GM12801 (cell line): ENCODE results near the gene TARS2.

Source experiments
- CTCF ChIP-seq: IDR thresholded peaks from one replicate; pipeline ENCODE4 v1.5.1; 2011; ENCODE audit warnings: control low read depth; ENCODE audit not compliant: insufficient read length; ENCODE audit errors: extremely low read depth

Gene TARS2

DNA sequence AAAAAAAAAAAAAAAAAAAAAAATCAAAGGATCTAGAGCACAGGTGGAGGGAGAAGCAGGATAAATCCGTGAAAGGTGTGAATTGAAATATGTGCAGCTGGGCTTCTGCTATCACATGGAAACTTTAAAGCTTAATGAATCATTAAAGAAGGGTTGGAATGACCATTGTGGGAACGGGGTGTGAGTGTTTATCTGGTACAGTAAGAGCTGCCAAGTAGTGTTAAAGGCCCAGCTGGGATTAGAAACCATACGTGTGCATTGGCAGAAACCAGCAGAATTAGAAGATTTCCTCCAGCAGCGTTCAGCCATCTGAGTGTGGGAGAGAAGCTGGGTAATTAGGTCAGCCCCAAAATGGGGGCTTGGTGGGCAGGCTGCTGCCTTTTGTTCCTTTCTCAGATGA, 41.8 kb downstream of the TARS2 start:
- TF ChIP-seq CTCF, result no peak

- no peak for TF ChIP-seq CTCF
Observed at GRCh38 chr1:150530491-150531159, 43.4 kb downstream of the TARS2 start.

- TF ChIP-seq CTCF, result no peak
Observed at GRCh38 chr1:150532860-150533259, 45.6 kb downstream of the TARS2 start.

DNA sequence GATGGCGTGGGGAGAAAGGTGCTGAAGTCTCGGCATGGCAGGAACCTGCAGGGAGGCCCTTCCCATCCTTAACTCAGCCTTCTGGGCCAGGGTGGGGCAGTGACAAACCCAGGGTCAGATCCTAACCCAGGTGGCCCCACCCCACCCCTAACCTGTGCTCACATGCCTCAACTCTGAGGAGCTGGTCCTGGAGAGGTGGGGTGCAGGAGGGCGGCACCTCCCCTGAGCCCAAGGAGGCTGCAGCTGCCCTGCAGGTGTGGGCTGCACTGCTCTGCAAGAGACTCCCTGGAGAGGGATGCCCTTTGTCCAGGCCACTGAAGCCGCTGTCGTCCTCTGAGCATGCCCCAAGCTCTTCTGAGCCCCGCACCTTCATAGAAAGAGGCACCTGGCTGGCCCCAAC, 46.8 kb downstream of the TARS2 start:
- no peak for TF ChIP-seq CTCF

DNA sequence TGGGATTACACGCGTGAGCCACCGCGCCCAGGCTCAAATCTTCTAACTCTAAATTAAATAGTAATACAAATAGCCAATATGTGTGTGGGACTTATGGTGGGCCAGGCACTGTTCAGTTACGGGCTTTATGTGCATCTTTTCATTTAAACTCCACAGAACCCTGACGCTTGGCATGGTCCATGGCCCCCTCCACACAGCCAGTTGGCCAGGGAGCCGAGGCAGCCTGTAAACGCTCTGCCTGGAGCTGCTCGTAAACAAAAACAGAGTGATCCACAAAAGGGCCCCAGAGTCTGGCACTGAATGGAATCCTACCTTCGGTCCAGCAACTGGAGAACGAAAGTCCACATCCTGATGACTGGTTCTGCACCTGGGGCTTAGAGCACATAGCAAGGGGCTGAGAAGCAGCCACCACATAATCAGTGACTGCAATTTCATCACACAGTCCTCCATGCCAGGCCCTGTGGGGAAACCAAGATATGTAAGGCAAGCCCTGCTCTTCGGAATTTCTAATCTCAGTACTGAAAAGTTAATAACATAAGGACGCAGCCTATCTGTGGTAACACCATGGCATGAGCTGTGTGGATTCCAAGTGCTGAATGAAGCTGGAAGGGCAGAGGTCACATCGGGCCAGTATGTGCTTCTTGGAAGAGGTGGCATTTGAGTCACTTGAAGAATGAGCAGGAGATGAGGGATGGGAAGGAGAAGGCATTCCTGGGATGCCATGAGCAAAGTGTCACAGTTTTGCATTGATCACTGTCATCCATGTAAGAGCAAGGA, 48.5 kb downstream of the TARS2 start:
- no peak for TF ChIP-seq CTCF

- no peak for TF ChIP-seq CTCF
Observed at GRCh38 chr1:150536836-150537731, 49.9 kb downstream of the TARS2 start.
